Amygdala (tissue), 56 donors: ENCODE measurements around the gene ADGRG1.

Experiments used
- DNase-seq, 56 donors: peaks; one replicate each; lab custom pipeline; 2025; lab: John Stamatoyannopoulos, UW

Gene ADGRG1

DNA sequence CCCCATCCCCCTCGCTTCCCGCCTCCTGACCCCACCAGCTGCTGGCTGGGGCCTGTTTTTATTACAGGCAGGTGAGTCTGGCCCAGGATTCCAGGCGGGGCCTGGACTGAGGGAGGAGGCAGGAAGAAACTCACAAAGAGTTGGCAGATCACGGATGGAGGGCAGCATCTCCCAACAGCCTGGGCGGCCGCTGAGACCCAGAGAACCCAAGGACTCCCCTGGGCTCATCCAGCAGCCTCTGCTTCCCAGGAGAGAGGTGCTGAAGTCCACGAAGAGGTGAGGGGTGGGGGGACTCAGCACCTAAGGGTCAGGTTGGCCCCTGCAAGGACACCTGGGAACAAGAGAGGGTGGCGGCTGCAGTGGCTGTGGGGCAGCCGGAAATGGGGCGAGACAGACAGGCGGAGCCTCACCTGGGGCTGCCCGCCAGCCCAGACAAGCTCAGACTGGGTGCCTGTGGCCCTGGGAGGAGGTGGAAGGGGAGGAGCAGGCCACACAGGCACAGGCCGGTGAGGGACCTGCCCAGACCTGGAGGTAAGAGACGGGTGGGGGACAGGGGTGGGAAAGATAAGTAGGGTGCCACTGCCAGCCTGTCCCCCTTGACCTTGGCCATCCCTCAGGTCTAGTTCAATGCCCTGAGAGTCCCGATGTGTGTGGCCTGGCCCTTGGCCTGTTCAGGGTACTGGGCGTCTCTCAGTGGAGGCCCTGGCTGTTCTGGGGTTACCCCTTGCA is 8.7 kb upstream of the ADGRG1 start:
- DNase-seq: no peak

DNA sequence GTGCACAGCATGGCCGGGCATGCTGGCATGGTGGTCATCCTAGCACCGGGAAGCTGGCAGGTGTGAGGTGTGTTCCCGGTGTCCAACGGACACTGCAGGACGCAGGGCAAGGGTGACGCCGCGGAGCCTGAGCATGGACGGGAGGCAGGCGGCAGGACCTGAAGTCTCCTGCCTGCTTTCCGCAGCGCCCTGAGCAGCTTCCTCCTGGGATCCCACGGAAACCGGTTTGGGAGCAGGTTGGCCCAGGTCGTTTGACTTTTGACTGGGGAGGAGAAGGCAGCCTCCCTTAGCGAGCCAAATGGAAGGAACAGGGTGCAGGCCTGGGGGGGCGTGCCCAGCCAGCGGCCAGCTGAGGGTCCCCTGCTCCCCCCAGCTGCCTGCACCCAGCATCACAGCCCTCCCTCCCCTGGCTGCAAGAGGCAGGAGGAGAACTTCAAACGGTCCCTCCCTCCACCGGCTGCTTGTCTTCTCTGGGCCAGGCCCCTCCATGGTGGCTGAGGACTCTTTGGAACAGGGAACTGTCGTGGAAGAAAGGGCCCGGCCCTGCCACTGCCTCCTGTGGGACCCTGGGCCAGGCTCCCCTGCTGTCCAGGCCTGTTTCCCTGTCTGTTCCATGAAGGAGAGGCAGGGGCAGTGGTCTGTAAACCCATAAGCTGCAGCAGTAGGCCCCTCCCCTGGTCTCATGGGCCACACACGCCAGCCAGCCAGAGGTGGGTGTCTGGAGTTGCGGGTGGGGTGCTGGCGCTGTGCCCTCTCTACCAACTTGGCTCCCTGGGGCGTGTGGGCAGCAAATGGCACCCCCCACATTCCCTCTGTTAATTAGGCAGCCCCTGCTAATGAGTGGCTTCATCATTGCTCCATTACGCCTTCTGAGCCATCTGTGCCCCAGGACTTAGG is 7.8 kb upstream of the ADGRG1 start:
- DNase-seq: no peak

DNA sequence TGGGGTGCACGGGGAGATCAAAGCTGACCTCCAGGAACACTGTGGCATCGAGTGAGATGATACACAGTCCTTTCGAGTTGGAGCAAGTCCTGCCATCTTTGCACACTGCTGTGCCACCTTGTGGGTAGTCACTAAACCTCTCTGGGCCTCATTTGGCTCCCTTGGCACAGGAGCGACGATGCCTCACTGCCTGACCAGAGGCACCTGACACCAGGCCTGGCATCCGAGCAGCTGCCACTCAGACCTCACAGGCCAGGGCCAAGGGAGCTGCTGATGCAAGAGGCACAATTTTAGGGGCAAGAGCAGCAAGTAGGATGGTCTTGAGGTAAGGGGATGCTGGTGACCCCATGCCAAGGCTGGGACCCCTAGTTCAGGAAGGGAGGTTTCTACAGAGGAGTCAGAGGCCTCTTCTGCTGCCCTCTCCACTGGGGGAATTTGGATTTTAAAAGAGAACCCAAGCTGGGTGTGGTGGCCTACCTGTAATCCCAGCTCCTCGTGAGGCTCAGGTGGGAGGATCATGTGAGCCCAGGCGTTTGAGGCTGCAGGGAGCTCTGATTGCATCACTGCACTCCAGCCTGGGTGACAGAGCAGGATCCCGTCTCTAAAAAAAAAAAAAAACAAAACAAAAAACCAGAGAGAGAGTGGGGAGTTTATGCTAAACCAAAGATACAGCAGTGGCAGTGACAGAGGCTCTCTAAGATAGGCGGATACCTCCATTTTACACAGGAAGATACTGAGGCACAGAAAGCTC is 6.7 kb upstream of the ADGRG1 start:
- no peak for DNase-seq

DNA sequence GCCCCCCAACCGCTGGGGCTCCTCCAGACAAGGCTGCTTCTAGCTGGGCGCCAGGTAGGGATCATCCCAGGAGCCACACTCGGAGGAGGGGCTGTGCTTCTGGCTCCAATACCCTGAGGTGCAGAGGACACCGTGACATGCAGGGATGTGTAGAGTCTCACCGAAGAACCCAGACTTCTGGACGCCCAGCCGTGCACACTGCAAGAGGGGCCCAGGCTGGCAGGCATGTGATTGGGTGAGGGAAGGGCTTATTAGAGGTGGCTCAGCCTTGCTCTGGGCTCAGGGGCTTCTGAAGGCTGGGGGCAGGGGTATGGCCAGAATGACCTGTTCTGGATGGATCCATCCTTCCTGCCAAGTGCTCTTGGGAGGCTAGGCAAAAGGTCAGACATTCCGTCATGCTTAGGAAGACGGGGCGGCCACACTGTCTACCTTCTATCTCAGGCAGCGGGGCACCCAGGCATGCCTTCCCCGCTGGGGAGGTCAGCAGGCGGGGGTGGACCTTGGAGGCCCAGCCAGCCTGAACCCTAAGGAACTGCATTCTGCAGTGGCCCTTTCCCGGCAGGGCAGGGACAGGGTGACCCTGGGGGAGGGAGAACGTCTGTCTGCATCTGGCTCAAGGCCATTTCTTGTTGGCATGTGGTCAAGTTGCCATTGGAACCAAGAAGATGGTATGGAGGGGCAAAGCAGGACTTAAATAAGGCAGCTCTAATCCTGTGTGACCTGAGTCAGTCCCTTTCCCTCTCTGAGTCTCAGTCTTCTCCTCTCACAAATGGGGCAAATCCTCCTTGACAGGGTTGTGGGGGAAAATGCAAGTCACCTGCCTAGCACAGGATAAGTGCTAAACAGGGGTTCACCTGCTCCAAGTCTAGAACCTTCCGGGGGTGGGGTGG is 5.8 kb upstream of the ADGRG1 start:
- peak in 1 of 56 donors; percentile 39 for DNase-seq

DNA sequence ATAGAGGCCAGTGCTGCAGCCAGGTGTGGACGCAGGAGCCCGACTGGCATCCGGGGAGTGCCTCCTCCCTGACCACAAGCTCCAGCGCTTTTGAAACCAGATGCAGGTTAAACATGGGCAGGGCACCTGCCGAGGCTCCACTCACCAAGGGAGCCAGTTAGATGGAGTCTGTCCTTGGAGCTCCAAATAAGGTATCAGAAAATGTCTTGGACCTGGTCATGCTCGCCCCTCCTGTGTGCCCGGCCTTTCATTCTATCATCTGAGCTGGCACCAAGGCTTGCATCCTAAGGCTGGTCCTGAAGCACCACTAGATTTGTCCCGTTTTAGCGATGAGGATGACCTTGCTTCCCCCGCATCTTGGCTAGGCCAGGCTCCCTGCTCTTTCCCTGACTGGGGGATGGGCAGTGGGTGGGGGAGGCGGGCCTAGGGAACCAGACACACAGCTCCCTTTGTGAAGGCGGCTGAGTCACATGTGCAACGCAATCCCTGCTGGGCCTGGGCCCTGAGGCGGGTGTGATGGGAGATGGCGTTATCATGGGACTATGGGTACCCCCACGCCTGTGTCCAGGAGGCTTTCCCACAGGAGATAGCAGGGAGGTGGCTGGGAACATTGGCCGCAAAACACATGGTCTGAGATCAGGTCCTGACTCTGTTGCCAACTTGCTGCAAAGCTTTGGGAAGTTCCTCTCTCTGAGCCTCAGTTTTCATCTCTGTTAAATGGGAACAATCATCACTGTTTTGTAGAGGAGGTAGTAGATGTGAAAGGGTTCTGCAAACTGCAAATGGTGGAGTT is 5.0 kb upstream of the ADGRG1 start:
- peak in 53 of 56 donors; percentile 37 to 91 (median 79) for DNase-seq

DNA sequence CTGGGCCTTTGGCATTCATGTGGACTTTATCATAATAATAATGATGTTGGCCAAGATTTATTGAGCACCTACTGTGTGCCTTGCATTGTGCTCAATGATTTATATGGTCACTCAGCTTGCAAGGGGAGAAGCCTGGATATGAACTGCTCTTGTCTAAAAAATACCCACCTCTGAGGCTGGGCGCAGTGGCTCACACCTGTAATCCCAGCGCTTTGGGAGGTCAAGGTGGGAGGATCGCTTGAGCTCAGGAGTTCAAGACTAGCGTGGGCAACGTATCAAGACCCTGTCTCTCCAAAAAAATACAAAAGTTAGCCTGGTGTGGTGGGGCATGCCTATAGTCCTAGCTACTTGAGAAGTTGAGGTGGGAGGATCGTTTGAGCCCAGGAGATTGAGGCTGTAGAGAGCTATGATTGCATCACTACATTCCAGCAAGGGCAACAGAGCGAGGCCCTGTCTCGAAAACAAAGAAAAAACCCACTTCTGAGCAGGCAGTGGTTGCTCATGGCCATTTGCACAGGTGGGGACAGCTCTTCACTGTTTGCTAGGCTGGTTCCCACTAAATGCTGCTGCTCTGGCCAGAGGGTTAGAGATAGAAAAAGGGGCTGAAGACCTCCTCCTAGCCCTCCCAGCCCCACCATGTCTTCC is 4.3 kb upstream of the ADGRG1 start:
- no peak for DNase-seq

DNA sequence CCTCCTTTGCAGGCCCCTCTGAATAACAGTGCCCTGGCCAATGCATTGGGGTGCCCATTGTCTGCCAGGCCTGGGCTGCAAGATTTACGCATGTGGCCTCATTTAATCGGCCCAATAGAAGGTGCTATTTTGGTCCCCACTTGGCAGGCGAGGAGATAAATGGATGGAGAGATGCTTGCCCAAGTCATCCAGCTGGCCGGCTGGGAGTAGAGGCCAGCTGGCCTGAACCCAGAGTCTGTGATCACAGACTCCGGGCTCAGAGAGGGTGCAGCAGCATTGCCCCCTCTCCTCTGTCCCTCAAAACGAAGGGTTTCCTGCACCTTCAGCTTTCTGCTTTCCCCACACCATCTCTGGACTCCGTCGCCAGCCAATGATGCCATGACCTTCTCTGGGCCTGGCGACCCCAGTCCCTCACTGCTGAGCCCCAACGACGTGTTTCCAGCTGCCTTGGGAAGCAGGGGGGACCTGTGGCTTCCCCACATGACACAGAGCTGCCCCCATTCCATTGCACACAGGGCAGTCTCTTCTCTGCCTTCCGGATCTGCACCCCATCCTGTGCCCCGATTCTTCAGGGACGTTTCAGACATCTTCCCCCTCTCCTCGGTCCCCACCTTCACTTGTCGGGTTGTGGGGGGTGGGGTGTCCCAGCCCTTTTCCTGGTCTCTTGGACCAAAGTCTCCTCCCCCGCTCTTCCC is 3.5 kb upstream of the ADGRG1 start:
- peak in 45 of 56 donors; percentile 30 to 90 (median 68) for DNase-seq

DNA sequence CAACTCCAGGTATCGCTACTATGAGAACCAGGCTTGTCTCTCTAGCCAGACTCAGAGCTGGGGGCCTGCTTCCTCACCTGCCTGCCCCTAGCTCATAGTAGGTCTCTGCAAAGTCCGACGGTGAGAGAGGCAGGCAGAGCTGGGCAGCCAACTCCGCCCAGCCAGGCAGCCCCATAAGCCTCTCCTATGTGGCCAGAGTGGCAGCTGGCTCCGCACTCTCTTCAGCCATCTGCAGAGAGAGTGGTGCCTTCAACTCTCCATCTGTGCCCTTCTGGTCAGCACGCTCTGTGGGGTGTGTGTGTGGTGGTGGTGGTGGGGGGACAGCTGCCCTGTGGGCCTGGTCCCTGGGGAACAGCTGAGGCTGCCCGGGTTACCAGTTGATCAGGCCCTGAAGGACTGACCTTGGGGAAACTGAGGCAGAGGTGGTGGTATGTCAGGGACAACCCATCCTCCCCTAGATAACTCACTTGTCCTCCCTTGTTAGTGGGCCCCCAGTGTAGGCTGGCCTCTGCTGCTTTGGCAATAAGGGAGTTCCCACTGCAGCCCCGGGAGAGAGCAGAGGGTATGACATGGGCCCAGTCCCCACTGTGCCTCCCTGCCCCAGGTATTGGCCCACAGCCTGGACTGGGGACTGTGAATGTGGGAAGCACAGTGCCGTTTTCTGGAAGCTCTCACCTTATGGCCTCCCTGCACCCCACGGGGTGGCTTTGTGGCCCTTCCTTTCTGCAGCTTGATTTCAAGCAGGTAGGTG is 1.8 kb upstream of the ADGRG1 start:
- DNase-seq: peak in 7 of 56 donors; percentile 30 to 54 (median 48)

DNA sequence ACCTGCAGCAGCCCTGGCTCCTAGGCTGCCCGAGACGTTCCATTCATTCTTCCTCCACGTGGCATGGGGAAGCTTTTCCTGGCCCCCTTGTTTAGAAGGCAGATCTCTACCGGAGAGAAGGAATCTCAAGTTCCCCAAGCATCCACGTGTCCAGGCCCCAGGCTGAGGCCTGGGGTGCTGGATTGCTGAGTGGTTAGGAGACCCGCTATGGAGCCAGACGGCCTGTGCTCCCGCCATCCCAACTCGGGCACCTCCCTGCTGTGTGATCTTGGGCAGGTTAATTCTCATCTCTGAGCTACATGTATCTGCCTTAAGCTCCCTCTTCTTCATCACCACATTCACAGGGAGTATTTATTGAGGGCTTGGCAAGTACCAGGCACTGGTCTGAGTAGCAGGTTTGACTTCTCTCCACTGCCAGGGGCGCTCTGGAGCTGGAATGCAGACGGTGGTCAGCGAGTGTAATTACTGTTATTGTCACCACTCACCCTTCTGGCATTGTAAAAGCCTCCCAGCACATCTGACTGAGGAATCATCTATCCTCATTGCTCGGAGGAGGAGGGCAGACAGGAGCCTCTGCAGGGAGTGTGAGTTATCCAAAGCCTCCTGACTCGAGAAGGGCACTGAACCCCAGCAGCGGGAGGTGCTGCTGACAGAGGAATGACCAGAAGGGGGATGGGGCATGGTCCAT is 1.1 kb upstream of the ADGRG1 start:
- DNase-seq: peak in 11 of 56 donors; percentile 34 to 75 (median 53)

DNA sequence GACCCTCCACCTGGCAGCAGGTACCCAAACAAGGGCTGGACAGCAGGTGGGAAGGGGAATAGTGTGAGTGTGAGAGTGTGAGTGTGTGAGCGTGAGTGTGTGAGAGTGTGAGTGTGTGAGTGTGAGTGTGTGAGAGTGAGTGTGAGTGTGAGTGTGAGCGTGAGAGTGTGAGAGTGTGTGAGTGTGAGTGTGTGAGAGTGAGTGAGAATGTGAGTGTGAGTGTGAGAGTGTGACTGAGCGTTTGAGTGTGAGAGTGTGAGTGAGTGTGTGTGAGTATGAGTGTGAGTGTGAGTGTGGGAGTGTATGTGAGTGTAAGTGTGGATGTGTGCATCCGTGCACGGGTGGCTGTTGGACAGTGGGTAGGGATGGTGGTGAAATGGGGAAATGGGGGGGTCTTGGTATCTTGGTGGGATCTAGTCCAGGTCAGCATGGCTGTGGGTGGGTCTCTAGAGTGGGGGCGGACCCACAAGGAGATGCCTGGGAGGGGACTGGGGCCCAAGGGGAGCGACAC is 408 bp downstream of the ADGRG1 start:
- peak in 2 of 56 donors; percentile 18 to 40 for DNase-seq

DNA sequence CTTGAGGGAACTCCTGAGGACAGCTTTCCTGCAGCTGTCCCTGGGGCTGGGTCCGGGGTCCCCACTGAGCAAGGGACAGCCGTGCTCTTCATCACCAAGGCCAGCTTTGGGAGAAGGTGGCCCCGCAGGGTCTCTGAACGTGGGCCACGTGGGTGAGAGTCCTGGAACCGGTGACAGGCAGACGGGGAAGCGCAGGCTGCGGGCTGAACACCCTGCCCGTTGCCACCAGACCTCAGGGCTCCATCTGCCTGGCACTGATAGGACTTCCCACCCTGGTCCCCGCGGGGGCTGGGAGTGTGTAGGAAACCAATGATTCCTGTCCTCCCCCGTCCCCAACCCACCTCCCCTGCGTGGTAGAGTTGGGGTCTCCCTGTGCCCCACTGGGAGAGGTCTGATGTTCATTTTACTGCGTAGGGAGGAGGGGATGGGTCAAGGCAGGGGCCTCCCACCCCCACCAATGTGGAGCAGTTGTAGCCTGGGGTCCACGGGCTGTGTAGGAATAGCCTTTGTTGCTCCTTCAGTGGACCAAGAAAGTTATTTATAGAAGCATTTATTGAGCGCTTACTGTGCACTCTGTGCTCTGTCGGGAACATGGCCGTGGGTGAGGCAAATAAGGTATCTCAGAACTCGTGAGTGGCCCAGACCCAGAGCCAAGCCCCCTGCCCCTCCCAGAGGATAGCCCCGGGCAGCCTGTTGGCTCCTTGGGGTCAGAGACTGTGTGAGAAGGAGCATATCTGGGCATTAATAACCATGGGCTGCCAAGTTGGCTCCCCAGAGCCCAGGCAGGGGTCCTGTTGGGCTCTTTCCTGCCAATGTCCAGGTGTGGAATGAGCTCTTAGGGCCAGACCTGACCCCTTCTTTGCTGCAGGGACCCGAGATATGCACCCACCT is 1.3 kb downstream of the ADGRG1 start:
- DNase-seq: peak in 2 of 56 donors; percentile 20 to 39

DNA sequence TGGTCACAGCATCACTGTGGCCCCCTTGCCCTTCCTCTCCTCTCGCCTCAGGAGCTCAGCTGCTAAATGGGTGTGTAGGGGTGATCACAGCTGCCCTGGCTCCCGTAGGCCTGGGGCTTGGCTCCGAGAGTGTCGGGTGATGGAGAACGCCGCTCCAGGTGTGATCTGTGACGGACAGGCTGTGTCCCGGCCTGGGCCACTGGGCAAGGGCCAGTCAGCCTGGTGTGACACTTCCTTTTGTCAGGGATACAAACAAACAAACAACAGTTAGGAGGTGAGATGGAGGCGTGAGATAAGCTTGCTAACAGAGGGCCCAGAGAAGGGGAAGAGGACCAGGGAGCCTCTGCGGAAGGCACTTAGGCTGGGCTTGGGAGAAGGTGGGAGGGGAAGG is 2.0 kb downstream of the ADGRG1 start:
- no peak for DNase-seq

DNA sequence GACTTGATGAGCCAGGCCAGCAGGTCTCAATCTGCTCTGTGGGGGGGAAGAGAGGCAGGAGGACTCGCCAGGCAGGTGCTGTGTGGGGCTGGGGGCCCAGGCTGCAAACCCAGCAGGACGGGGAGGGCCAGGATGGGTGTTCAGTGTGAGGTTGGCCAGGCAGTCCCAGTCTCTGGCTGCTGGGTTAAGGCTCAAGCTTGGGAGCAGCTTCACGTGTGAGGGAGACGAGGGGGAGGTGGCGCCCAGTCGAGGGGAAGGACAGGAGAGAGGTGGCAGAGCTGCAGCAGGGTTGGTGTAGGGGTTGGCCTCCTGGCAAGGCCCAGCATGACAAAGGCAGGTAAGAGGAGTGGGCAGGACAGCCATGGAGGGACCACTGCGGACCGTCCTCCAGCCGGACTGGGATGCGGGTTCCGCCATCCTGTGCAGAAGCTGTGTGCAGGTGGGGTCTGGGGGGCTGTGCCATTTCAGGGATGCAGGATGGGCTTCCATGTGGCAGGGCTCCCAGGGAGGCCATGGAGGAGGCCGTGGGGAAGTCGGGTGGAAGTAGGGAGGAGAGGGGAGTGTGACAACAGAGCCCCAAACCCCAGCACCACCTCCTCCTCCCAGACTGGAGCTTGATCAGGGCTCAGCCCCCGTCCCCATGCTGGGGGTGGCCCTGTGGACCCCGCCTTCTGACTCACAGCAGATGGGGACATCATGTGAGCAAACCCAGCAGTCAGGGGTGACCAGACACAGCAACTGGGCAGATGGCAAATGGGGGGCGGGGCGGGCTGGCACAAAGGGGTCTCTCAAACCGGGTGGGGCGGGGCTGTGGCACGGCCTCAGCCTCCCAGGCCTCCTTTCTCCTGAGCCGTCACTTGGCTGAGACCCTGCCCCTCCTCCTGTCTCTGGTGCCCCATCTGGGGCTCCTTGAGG is 2.8 kb downstream of the ADGRG1 start:
- DNase-seq: peak in 49 of 56 donors; percentile 30 to 86 (median 62)

DNA sequence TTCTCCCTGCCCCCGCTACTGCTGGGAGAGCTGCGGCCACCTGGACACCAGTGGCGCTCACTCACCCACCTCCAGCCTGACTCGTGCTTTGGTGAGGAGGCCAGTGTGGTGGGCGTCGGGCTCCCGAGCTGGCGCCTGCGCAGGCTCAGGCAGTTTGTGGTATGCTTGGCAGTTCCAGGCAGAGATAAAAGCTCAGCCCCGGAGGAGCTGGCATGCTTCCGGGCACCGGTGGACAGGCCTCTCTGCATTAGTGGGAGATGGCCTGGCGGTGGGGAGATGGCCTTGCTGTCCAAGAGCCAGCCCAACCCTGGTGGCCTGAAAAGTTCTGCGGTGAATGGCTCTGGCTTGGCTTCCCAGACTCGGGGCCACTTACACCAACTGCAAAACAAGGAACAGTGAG is 4.1 kb downstream of the ADGRG1 start:
- peak in 24 of 56 donors; percentile 20 to 64 (median 40) for DNase-seq
